Islet precursor cell (in vitro differentiated cells): Measurements from ENCODE around the gene GNPTG.

Experiments used
- DNase-seq: peaks from one replicate; pipeline ENCODE4 v3.0.0-alpha.2; 2018

The GNPTG gene

DNA sequence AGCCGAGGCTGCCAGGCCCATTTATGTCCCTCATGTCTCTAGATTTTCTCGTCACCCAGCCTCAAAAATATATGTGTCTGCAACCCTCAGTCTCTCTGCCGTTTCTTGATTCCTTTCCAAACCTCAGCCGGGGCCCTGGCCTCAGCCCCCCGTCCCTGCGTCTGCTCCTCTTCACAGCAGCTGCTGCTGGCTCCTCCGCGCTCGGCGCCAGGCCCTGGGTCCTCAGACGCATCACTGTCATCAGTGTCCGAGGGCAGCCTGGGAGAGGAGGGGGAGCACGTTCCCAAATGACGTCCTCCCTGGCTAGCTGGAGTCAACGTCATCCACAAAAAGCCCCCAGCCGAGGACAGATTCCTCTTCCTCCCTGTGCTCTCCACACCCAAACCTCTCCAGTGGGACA, 2.4 kb upstream of the GNPTG start:
- DNase-seq: no peak

DNA sequence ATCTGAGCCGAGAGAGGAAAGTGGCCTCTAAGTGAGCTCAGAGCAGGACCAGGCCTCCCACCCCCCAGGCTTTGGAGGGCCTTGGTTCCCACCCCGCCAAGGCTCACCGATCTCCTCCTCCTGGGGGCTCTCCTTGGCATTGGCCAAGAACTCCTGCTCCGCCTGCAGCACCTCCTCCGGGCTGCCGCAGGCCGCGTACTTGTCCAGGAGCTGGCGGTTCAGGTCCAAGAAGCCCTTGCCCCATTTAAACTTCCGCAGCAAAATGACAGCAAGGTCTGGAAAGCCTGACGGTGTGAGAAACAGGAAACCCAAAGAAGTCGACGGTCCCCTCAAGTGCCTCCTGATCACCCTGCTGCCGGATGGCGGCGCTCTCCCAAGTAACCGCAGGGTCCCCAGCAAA, 1.8 kb upstream of the GNPTG start:
- no peak for DNase-seq

- no peak for DNase-seq
Observed at GRCh38 chr16:1350691-1351090, 1.0 kb upstream of the GNPTG start.

GRCh38 chr16:1351215-1351581, 533 bp upstream of the GNPTG start:
- DNase-seq: no peak

GRCh38 chr16:1354815-1355540, 3.2 kb downstream of the GNPTG start:
- no peak for DNase-seq

GRCh38 chr16:1355591-1355990, 3.9 kb downstream of the GNPTG start:
- DNase-seq: no peak

- DNase-seq: no peak
Observed at GRCh38 chr16:1356061-1356900, 4.5 kb downstream of the GNPTG start.

GRCh38 chr16:1357906-1358566, 6.3 kb downstream of the GNPTG start:
- no peak for DNase-seq

DNA sequence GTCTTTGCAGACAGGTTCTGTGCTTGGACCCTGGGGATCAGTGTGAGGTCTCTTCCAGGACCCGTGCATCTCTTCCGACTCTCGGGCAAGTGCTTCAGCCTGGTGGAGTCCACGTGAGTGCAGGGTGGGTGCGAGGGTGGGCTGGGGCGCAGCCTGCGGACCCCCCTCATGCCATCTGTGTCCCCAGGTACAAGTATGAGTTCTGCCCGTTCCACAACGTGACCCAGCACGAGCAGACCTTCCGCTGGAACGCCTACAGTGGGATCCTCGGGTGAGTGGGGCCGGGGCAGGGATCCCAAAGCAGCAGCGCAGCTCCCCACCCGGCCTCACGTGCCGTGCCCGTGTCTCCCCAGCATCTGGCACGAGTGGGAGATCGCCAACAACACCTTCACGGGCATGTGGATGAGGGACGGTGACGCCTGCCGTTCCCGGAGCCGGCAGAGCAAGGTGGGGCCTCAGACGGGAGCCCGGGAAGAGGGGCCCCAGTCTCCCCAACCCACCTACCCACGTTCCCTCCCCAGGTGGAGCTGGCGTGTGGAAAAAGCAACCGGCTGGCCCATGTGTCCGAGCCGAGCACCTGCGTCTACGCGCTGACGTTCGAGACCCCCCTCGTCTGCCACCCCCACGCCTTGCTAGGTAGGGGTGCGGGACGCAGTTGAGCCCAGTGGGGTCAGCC, 10.1 kb downstream of the GNPTG start:
- DNase-seq: no peak

DNA sequence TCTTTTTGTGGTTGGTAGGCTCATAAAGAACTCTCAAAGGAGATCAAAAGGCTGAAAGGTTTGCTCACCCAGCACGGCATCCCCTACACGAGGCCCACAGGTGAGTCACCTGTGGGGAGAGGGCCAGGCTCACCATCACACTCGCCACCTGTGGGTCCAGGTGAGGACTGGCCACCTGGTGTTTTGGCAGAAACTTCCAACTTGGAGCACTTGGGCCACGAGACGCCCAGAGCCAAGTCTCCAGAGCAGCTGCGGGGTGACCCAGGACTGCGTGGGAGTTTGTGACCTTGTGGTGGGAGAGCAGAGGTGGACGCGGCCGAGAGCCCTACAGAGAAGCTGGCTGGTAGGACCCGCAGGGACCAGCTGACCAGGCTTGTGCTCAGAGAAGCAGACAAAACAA, 11.1 kb downstream of the GNPTG start:
- DNase-seq: no peak

DNA sequence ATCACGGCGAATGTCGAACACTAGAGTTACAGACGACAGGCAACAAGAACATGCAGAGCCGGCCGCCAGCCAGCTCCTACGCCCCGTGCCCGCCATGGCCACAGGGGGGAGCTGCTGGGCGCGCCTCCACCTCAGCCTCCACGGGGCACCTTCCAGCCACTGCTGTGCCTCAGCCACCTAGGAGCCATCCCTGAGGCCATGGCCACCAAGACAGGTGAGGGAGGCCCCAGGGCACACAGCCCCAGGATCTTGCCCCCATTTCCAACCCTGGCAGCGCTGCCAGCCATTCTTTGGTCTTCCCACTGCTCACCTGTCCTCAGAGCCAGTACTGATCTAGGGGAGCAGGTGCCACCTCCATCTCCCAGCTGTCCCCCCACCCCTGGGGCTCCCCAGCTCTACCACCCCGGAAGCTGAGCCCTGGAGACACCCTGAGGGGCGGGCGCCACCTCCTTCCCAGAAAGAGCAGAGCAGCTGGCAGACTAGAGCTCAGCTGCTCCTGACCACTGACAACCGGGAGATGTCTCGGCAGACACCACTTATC, 11.8 kb downstream of the GNPTG start:
- DNase-seq: peak; percentile 85

DNA sequence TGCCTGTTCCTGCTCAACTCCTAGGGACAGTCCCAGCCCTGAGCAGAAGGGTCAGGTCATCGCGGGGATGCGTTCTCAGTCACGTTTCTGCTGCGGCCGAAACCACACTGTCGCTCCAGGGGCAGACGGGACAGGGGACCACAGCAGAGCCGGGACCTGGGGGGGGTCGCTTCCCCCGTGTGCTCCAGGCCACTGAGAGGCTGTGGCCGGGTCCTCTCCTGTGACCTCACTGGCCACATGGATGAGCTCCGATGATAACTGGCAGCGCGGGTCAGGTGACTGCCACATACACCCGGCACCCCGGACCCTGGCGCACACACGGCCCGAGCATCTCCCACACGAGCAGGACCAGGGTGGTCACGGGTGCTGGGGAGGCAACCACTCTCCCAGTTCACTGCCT, 12.8 kb downstream of the GNPTG start:
- no peak for DNase-seq

- no peak for DNase-seq
Observed at GRCh38 chr16:1366060-1366711, 14.5 kb downstream of the GNPTG start.

DNA sequence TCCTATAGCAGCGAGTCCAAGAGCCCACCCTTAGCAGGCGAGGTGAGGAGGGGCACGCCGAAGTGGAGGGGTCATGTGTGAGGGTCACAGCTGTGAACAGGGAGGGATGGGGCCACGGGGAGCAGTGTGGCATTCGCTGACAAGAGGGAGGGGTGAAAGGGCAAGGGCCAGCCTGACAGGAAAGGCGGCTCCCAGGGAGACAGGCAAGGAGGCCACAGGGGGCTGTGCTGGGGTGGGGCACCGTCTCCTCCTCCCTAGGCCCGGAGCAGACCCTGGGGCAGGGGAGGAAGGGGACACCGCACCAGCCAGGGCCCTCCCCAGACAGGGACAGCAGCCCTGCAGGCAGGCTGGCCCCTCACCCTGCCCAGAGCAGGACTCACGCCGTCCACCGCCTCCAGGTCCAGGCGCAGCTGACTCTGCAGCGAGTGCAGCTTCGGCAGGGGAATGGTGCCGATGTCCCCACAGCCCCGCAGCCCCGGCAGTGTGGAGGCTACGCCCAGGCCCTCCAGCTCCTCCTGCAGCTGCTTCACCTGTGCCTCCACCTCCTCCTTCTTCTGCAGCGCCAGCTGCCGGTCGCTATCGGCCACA, 15.1 kb downstream of the GNPTG start:
- DNase-seq: no peak

DNA sequence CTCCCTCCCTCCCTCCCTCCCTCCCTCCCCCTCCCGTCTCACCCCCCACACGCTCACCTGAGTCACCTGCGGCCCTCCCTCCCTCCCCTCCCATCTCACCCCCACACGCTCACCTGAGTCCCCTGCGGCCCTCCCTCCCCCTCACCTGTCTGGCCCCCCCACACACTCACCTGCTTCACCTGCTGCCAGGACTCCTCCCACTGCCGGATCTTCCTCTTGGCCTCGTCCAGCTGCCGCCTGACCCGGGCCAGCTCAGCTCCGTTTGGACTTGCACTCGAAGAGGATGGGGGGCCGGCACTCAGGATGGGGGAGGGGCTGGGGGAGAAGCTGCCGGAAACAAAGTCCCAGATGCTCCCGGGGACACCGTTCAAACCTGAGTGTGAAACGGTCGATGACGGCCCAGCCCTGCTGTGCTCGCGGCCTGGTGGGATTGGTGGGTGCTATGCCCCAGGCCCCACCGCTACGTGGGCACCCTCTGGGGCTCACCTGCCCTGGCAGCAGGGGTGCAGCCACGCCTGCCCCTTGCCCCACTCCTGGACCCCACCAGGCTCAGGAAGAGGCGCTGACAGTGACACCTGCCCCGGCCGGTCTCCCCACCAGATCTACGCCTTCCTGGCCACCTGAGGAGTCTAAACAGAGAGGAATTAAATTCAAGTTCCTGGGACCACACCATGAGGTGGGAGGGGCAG, 15.9 kb downstream of the GNPTG start:
- no peak for DNase-seq

- no peak for DNase-seq
Observed at GRCh38 chr16:1371054-1371978, 19.6 kb downstream of the GNPTG start.

- no peak for DNase-seq
Observed at GRCh38 chr16:1372292-1372950, 20.7 kb downstream of the GNPTG start.

DNA sequence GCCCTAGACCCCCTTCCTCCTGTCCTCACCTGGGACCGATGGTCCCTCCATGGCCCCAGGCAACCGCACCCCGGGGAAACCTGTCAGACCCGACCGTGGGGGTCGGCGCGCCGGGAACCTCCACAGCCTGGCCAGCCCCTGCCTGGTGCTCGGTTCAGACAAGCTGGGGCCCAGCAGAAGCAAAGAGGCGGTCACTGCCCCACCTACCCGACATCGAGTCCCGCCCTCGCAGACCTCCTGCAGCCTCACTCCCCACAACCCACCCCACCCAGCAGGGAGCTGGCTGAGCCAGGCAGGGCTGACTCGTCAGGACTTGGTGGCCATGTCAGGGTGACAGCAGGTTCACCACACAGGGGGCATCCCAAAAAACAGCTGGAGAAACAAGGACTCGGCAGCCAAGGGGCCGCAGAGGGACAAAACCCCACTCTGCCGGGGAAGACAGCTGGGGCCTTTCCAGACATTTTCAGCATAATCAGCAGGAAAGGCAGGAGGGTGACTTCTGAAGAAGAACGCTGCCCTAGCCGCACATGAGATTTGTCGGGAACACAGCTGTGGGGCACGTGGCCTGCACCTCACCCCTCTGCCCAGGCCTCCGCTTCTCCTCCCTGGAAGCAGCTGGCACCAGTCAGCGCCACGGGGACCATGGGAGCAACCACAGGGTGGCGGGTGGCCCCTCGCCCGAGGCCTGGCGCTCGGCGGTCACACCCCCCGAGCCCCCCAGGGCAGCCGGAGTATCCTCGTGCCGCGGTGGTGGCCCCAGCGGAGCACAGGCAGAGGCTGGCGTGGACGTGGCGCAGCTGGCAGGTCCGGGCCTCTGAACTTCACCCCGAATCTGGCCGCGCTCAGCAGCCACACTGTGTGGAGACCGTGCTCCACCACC, 22.9 kb downstream of the GNPTG start:
- DNase-seq: no peak

- DNase-seq: no peak
Observed at GRCh38 chr16:1375298-1375640, 23.5 kb downstream of the GNPTG start.
